Smooth muscle cell (in vitro differentiated cells): ENCODE results near the gene NIT1. TPM values are rescaled to one million over a fixed set of nuclear protein-coding genes. Genes with fewer than 3 reads are reported as not detected.

Source experiments
- DNase-seq: peaks from one replicate; lab custom pipeline; 2025; ENCODE audit not compliant: unreplicated experiment; lab: John Stamatoyannopoulos, UW
- H2AFZ ChIP-seq: fragments of 200-600 bp; sonication (generic); 2 replicates; pipeline ENCODE4 v1.6.0; 2016; ENCODE audit warnings: antibody characterized with exemption, low read depth, mild to moderate bottlenecking
- H3F3A ChIP-seq: fragments of 200-600 bp; sonication (generic); 2 replicates; pipeline ENCODE4 v1.6.0; 2017; ENCODE audit warnings: antibody characterized with exemption, low read depth
- H3K27ac ChIP-seq: fragments of 200-600 bp; sonication (generic); 2 replicates; pipeline ENCODE4 v1.5.1; 2016; ENCODE audit warnings: low read depth, mild to moderate bottlenecking
- H3K27me3 ChIP-seq: fragments of 200-600 bp; sonication (generic); 2 replicates; pipeline ENCODE4 v1.6.1; 2016; ENCODE audit warnings: low read depth, mild to moderate bottlenecking
- H3K36me3 ChIP-seq: fragments of 200-600 bp; sonication (generic); 2 replicates; pipeline ENCODE4 v1.5.1; 2016; ENCODE audit warnings: low read depth
- H3K4me1 ChIP-seq: fragments of 200-600 bp; sonication (generic); 2 replicates; pipeline ENCODE4 v1.5.1; 2016; ENCODE audit warnings: low read depth
- H3K4me2 ChIP-seq: fragments of 200-600 bp; sonication (generic); 2 replicates; pipeline ENCODE4 v1.6.0; 2016; ENCODE audit warnings: mild to moderate bottlenecking
- H3K4me3 ChIP-seq: fragments of 200-600 bp; sonication (generic); 2 replicates; pipeline ENCODE4 v1.5.1; 2016; ENCODE audit warnings: mild to moderate bottlenecking
- H3K79me2 ChIP-seq: fragments of 200-600 bp; sonication (generic); 2 replicates; pipeline ENCODE4 v1.6.0; 2016; ENCODE audit warnings: low read depth, mild to moderate bottlenecking
- H3K9ac ChIP-seq: fragments of 200-600 bp; sonication (generic); 2 replicates; pipeline ENCODE4 v1.6.0; 2016; ENCODE audit warnings: low read depth
- H3K9me3 ChIP-seq: fragments of 200-600 bp; sonication (generic); replicated peaks from 2 replicates; pipeline ENCODE4 v1.5.1; 2016; ENCODE audit warnings: low read depth
- H4K20me1 ChIP-seq: fragments of 200-600 bp; sonication (generic); 2 replicates; pipeline ENCODE4 v1.6.0; 2016; ENCODE audit warnings: low read depth
- CTCF ChIP-seq: fragments of 200-600 bp; sonication (generic); IDR thresholded peaks from 2 replicates; pipeline ENCODE4 v1.5.1; 2017; ENCODE audit warnings: borderline replicate concordance, mild to moderate bottlenecking, antibody characterized with exemption; ENCODE audit not compliant: insufficient read depth, poor library complexity, severe bottlenecking
- WGBS: methylation state at CpG from one replicate; pipeline ENCODE4 v1.1.7; 2016; ENCODE audit warnings: low lambda C conversion rate; 5-methylcytosine and 5-hydroxymethylcytosine counted together
- polyA plus RNA-seq: library from polyadenylated mRNA; unstranded; fragments of >200 nt; fragmentation: Nextera tagmentation; extraction: Ambion mirVana; gene quantifications from 2 replicates; pipeline ENCODE4 v1.2.1, GENCODE V29; 2016
- total RNA-seq: library from RNA; depleted of rRNA; stranded (reverse); fragments of >200 nt; gene quantifications from 2 replicates; pipeline ENCODE4 v1.2.3, GENCODE V29; 2014

The NIT1 gene
- total and polyA plus RNA-seq, 2 experiments from 2014 or later: 33.6 to 37.6 TPM

- H3K4me1 ChIP-seq: peaks cover 4% of the 10 kb centered on the region
- TF ChIP-seq CTCF: no peak
- H3K9me3 ChIP-seq: no peaks in the 10 kb centered on the region
- peak within 1 kb of the TSS; percentile 73 for H2AFZ ChIP-seq
- no peaks in the 10 kb centered on the region for H3K79me2 ChIP-seq
- no peaks in the 10 kb centered on the region for H3K27me3 ChIP-seq
- no peak within 1 kb of the TSS for H3K9ac ChIP-seq
- peak within 1 kb of the TSS; percentile 73 for H3K27ac ChIP-seq
- no peaks in the 10 kb centered on the region for H3K36me3 ChIP-seq
- no peak within 1 kb of the TSS for H3K4me3 ChIP-seq
- no peaks in the 10 kb centered on the region for H4K20me1 ChIP-seq
- peak within 1 kb of the TSS; percentile 41 for H3K4me2 ChIP-seq
- no peaks in the 10 kb centered on the region for H3F3A ChIP-seq
- no peak for DNase-seq
- WGBS: 90% methylated on average over 9 of the region's 9 CpGs
Measured at GRCh38 chr1:161069731-161070270, 48.1 kb upstream of the NIT1 start, which contains the start of gene ARHGAP30. TSS of gene ARHGAP30 (minus strand) at chr1:161069891. CDS start at chr1:161069624, 267 bp downstream.

GRCh38 chr1:161070761-161071160, 47.1 kb upstream of the NIT1 start:
- Histone ChIP-seq H3K79me2 (no peaks in the 10 kb centered on the region), H3K4me2 (peak overlapping the region; percentile 41), H3K36me3 (no peaks in the 10 kb centered on the region), H3F3A (no peaks in the 10 kb centered on the region), H3K9ac (no peak overlapping the region), H4K20me1 (no peaks in the 10 kb centered on the region), H3K4me3 (no peak overlapping the region), H3K27me3 (no peaks in the 10 kb centered on the region), H3K4me1 (peaks cover 4% of the 10 kb centered on the region), H3K9me3 (no peaks in the 10 kb centered on the region), H2AFZ (peak overlapping the region; percentile 73), H3K27ac (peak overlapping the region; percentile 73)
- TF ChIP-seq CTCF: no peak
- 57% methylated on average over 4 of the region's 4 CpGs for WGBS
- no peak for DNase-seq

GRCh38 chr1:161071886-161072371, 46.0 kb upstream of the NIT1 start:
- H3K79me2 ChIP-seq: no peaks in the 10 kb centered on the region
- H4K20me1 ChIP-seq: no peaks in the 10 kb centered on the region
- 62% methylated on average over 9 of the region's 9 CpGs for whole genome bisulfite sequencing
- H3K27ac ChIP-seq: no peak overlapping the region
- H3K9me3 ChIP-seq: no peaks in the 10 kb centered on the region
- peaks cover 4% of the 10 kb centered on the region for H3K4me1 ChIP-seq
- no peak for DNase-seq
- peak overlapping the region; percentile 41 for H3K4me2 ChIP-seq
- no peaks in the 10 kb centered on the region for H3F3A ChIP-seq
- no peak overlapping the region for H3K9ac ChIP-seq
- no peaks in the 10 kb centered on the region for H3K36me3 ChIP-seq
- H3K4me3 ChIP-seq: no peak overlapping the region
- TF ChIP-seq CTCF: peak; percentile 71
- H3K27me3 ChIP-seq: no peaks in the 10 kb centered on the region
- no peak overlapping the region for H2AFZ ChIP-seq
